SJSA1 (cell line): ENCODE results near the gene DGKI. TPM values are rescaled to one million over a fixed set of nuclear protein-coding genes. Genes with fewer than 3 reads are reported as not detected.

Experiments used
- DNase-seq, 2 experiments: peaks; one replicate each; pipeline ENCODE4 v3.0.0-alpha.2; 2015 to 2020; ENCODE audit warnings: low spot score in 2 of 2, low read depth in 1 of 2
- H3K27ac ChIP-seq: fragments of 250-450 bp; sonication (Bioruptor Pico); 2 replicates; pipeline ENCODE4 v1.5.1; 2020; ENCODE audit warnings: mild to moderate bottlenecking, moderate library complexity
- H3K27me3 ChIP-seq: fragments of 250-450 bp; sonication (Bioruptor Pico); replicated peaks from 2 replicates; pipeline ENCODE4 v1.5.1; 2020; ENCODE audit warnings: mild to moderate bottlenecking, moderate library complexity
- H3K36me3 ChIP-seq: fragments of 250-450 bp; sonication (Bioruptor Pico); 2 replicates; pipeline ENCODE4 v1.5.1; 2020; ENCODE audit warnings: mild to moderate bottlenecking
- H3K4me1 ChIP-seq: fragments of 250-450 bp; sonication (Bioruptor Pico); replicated peaks from 2 replicates; pipeline ENCODE4 v1.6.1; 2021; ENCODE audit warnings: mild to moderate bottlenecking
- H3K4me3 ChIP-seq: fragments of 250-450 bp; sonication (Bioruptor Pico); 2 replicates; pipeline ENCODE4 v1.5.1; 2020; ENCODE audit warnings: mild to moderate bottlenecking
- H3K9me3 ChIP-seq: fragments of 250-450 bp; sonication (Bioruptor Pico); replicated peaks from 2 replicates; pipeline ENCODE4 v1.5.1; 2020; ENCODE audit warnings: mild to moderate bottlenecking
- total RNA-seq: library from RNA; depleted of rRNA; stranded (reverse); fragments of >200 nt; shearing (Covaris generic); gene quantifications from 2 replicates; pipeline ENCODE4 v1.2.3, GENCODE V29; 2014

The DGKI gene
- total RNA-seq, 1 experiment from 2014 or later = 1.6 TPM

DNA sequence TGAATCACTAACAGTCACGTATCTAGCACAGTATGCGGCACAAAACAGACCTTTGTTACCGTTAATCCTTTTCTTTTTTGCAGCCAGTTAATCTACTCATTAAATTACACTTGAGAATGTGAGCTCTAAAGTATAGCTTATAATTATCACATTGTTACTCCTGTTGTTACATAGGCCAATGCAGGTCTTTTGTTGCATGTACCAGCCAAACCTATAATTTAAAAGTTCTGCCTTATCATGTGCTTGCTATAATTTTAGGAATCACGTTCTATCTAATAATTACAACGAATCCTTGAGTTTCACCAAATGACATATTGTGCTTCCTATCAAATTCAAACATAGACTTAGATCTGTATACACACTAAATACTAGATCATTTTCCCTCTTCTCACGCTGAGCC lies 245.1 kb downstream of the DGKI start:
- H3K4me1 ChIP-seq = no peaks in the 10 kb centered on the region
- no peaks in the 10 kb centered on the region for H3K36me3 ChIP-seq
- H3K27me3 ChIP-seq = peaks cover 6% of the 10 kb centered on the region; the same call in 1 of the 2 replicates
- H3K9me3 ChIP-seq = no peaks in the 10 kb centered on the region
- no peak for DNase-seq
- no peak overlapping the region for H3K27ac ChIP-seq
- H3K4me3 ChIP-seq = no peak overlapping the region

- Histone ChIP-seq H3K27me3 (0 out of 2 replicates have a peak, but pooled peaks cover under 1% of the 10 kb centered on the region), H3K9me3 (no peaks in the 10 kb centered on the region), H3K4me3 (no peak overlapping the region), H3K4me1 (no peaks in the 10 kb centered on the region), H3K27ac (no peak overlapping the region), H3K36me3 (no peaks in the 10 kb centered on the region)
- no peak for DNase-seq
These were observed 248.9 kb downstream of the DGKI start for GRCh38 chr7:137597856-137598255.

DNA sequence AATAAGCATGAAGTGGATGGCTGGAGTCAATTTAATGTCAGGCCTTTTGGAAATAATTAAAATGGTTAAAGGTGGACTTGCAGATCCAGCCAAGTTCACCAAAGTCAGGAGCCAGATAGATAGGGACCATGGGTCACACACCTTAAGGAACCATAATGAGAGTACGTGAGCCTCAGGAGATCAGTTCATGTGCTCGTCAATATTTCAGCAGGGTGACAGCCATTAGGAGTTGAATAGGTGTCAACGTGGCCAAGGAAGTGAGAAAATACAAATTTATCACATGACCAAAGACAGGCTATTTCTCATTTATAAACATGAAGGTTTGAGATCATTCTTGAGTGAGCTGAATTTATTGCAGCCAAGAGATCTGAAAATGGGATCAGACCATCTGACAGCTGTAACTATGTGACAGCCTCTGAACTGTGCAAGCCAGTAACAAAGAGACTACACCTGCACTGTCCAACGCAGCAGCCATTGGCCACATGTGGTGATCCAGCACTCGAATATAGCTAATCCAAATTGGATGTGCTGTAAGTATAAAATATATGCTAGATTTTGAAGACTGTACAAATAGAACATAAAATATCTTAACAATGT lies 253.6 kb downstream of the DGKI start:
- no peak for DNase-seq

GRCh38 chr7:137592232-137592896 lies 254.4 kb downstream of the DGKI start:
- Histone ChIP-seq H3K27ac (peak overlapping the region; percentile 85), H3K27me3 (no peaks in the 10 kb centered on the region)

More for the DNA sequence above, 253.6 kb downstream of the DGKI start:
- peaks cover 24% of the 10 kb centered on the region for H3K4me1 ChIP-seq
- H3K4me3 ChIP-seq = no peak overlapping the region
- no peaks in the 10 kb centered on the region for H3K27me3 ChIP-seq
- H3K9me3 ChIP-seq = no peaks in the 10 kb centered on the region
- H3K27ac ChIP-seq = no peak overlapping the region
- no peaks in the 10 kb centered on the region; the same call in 1 of the 2 replicates for H3K36me3 ChIP-seq

GRCh38 chr7:137591421-137591837 lies 255.3 kb downstream of the DGKI start:
- Histone ChIP-seq H3K27me3 (no peaks in the 10 kb centered on the region), H3K36me3 (no peaks in the 10 kb centered on the region; the same call in 1 of the 2 replicates), H3K4me3 (no peak overlapping the region), H3K27ac (peak overlapping the region; percentile 85), H3K9me3 (no peaks in the 10 kb centered on the region), H3K4me1 (peaks cover 24% of the 10 kb centered on the region)
- peak in 1 of 2 experiments; percentile 70 for DNase-seq

More at GRCh38 chr7:137592232-137592896, 254.4 kb downstream of the DGKI start:
- no peaks in the 10 kb centered on the region; the same call in 1 of the 2 replicates for H3K36me3 ChIP-seq
- peak; percentile 71 to 73 for DNase-seq
- peaks cover 24% of the 10 kb centered on the region for H3K4me1 ChIP-seq
- no peaks in the 10 kb centered on the region for H3K9me3 ChIP-seq
- no peak overlapping the region for H3K4me3 ChIP-seq

DNA sequence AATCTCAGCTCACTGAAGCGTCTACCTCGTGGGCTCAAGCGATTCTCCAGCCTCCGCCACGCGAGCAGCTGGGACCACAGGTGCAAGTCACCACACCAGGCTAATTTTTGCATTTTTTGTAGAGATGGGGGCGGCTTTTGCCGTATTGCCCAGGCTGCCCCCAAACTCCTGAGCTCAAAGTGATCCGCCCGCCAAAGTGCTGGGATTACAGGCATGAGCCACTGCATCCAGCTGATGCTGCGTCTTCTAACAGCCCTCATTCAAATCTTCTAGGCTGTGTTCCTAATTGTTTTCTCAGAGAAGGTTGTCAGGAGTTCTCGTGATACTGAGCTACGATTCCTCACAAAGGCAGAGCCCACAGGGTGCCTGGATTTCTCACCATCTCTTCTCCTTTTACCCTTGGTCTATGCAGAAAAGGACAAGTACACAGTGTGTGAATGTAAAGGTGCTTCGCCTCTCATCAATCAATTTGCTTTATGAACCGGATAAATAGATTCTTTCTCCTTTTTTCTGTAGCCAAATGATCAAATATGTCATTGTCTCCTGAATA lies 255.9 kb downstream of the DGKI start:
- Histone ChIP-seq H3K27me3 (no peaks in the 10 kb centered on the region), H3K4me3 (no peak overlapping the region), H3K36me3 (no peaks in the 10 kb centered on the region; the same call in 1 of the 2 replicates), H3K27ac (peak overlapping the region; percentile 85), H3K4me1 (peaks cover 24% of the 10 kb centered on the region), H3K9me3 (no peaks in the 10 kb centered on the region)
- DNase-seq = no peak

DNA sequence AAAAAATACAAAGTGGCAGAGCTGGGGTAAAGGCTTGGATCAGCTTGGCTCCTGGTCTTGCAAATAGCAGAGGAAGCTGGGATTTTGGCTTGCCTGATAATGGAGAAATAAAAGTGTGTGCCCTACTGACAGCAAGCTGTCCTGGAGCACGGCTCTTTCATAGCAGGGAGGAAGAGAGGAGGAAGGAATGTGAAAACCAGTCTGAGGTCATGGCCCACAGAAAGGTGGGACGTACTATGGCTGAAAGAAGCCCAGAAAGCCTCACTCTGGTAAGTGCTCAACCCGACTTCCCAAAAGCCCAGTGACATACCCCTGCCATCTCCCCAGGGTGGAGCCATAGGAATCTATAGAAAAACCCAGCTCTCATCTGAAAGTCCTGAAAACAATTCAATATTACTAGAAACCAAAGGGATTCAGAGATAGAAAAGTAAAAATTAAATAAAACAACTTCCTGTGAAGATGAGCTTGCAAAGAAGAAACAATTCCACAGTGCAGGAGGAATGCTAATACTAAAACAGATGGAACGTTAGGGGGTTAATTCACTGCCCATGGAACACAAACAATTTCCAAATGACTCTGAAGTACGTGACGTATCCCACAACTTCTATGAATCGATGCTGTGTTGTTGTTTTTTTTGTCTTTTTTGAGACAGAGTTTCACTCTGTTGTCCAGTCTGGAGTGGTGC lies 256.6 kb downstream of the DGKI start:
- no peak for DNase-seq
- no peak overlapping the region for H3K27ac ChIP-seq

DNA sequence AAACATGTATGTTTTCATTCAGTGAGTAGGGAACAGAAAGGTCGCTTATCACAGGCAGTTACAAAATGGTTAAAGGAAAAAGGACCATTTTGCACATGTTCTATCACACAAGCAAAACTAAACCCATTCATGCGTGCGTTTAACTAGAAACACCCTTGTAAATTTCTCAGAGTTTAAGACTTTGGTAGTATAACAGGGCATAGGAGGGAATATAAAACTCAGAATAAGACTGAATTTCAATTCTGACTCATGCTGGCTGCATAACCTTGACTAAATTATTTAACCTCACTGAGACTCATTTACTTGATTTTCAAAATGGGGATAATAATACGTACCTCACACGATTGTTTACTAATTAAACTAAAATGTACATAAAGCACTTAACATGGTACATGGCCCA lies 259.4 kb downstream of the DGKI start:
- Histone ChIP-seq H3K4me1 (peaks cover 22% of the 10 kb centered on the region), H3K27ac (no peak overlapping the region), H3K36me3 (no peaks in the 10 kb centered on the region; the same call in 1 of the 2 replicates), H3K4me3 (no peak overlapping the region), H3K9me3 (no peaks in the 10 kb centered on the region), H3K27me3 (no peaks in the 10 kb centered on the region)
- no peak for DNase-seq

More for the DNA sequence above, 256.6 kb downstream of the DGKI start:
- Histone ChIP-seq H3K27me3 (no peaks in the 10 kb centered on the region), H3K36me3 (no peaks in the 10 kb centered on the region; the same call in 1 of the 2 replicates), H3K9me3 (no peaks in the 10 kb centered on the region), H3K4me1 (peaks cover 24% of the 10 kb centered on the region), H3K4me3 (no peak overlapping the region)

DNA sequence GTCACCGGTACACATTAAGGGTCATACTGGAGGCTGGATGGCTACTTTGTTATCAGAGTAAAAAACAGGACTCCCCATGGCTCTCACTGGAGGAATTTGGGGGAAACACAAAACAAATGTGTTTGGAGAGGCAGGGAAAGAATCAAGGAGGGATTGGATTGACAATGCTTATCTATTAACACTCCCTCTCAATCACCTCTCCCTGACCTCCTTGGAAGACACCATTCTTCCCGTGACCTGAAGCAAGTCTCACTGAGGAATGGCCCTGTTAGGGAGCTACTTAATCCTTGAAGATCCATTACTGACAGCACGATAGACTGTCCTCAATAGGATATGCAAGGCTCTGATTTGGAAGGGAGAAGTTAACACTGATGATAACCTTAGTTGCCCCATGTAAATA lies 261.2 kb downstream of the DGKI start:
- Histone ChIP-seq H3K9me3 (no peaks in the 10 kb centered on the region), H3K27ac (no peak overlapping the region), H3K36me3 (no peaks in the 10 kb centered on the region), H3K27me3 (no peaks in the 10 kb centered on the region), H3K4me1 (peaks cover 10% of the 10 kb centered on the region), H3K4me3 (no peak overlapping the region)
- DNase-seq = no peak

- no peak overlapping the region for H3K27ac ChIP-seq
These were observed 263.6 kb downstream of the DGKI start for GRCh38 chr7:137583172-137583571.

GRCh38 chr7:137579913-137580640 lies 266.7 kb downstream of the DGKI start:
- Histone ChIP-seq H3K36me3 (0 out of 2 replicates have a peak, but pooled peaks cover 3% of the 10 kb centered on the region), H3K9me3 (0 out of 2 replicates have a peak, but pooled peaks cover 3% of the 10 kb centered on the region), H3K4me3 (no peak overlapping the region), H3K27me3 (no peaks in the 10 kb centered on the region), H3K27ac (peak overlapping the region; percentile 85), H3K4me1 (peaks cover 44% of the 10 kb centered on the region)
- peak in 1 of 2 experiments; percentile 66 for DNase-seq

More at GRCh38 chr7:137583172-137583571, 263.6 kb downstream of the DGKI start:
- H3K9me3 ChIP-seq = 0 out of 2 replicates have a peak, but pooled peaks cover 3% of the 10 kb centered on the region
- no peaks in the 10 kb centered on the region for H3K36me3 ChIP-seq
- H3K4me3 ChIP-seq = no peak overlapping the region
- peaks cover 26% of the 10 kb centered on the region for H3K4me1 ChIP-seq
- H3K27me3 ChIP-seq = no peaks in the 10 kb centered on the region
- DNase-seq = no peak

DNA sequence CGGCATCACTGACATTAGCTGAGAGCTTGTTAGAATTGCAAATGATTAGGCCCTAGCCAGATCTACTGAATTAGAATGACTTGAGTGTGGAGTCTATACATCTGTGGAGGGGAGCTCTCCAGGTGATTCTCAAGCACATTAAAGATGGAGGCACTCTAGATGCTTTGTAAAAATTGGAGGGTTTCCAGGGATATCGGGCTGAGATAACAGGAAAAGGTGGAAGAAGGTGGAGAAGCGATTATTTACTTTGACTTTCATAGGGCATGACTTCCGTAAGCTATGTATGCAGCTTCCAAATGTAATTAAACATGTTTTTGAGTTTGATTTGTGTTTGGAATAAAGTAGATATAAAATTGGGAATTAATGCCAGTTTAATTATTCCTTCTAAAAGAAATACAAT lies 268.2 kb downstream of the DGKI start:
- Histone ChIP-seq H3K36me3 (0 out of 2 replicates have a peak, but pooled peaks cover 3% of the 10 kb centered on the region), H3K4me3 (no peak overlapping the region), H3K27ac (peak overlapping the region; percentile 44; the same call in 1 of the 2 replicates), H3K4me1 (peaks cover 44% of the 10 kb centered on the region), H3K27me3 (no peaks in the 10 kb centered on the region), H3K9me3 (0 out of 2 replicates have a peak, but pooled peaks cover 3% of the 10 kb centered on the region)
- no peak for DNase-seq

GRCh38 chr7:137577184-137577583 lies 269.6 kb downstream of the DGKI start:
- DNase-seq = peak in 1 of 2 experiments; percentile 51
- Histone ChIP-seq H3K9me3 (0 out of 2 replicates have a peak, but pooled peaks cover 3% of the 10 kb centered on the region), H3K36me3 (0 out of 2 replicates have a peak, but pooled peaks cover 3% of the 10 kb centered on the region), H3K4me1 (peaks cover 52% of the 10 kb centered on the region), H3K27me3 (no peaks in the 10 kb centered on the region), H3K27ac (peak overlapping the region; percentile 44), H3K4me3 (no peak overlapping the region)
